ENCODE measurements around the gene MBTD1. TPM values are rescaled to one million over a fixed set of nuclear protein-coding genes. Genes with fewer than 3 reads are reported as not detected.

MBTD1 gene
- total RNA-seq (2021) (40.6 to 42.9 TPM (median 42.4 TPM) in 3 replicates), Bru-seq, nascent RNA (percentile 91 among the genes with signal in this experiment)
- long read RNA-seq, experiment 1, full-length matches to known transcripts, result 10 of 74 reads
- long read RNA-seq, experiment 1, partial matches to known transcripts, result 13 of 74 reads
- long read RNA-seq, experiment 1, other reads (novel, unspliced or antisense), result 51 of 74 reads
- long read RNA-seq, experiment 2, full-length matches to known transcripts, result 6 of 75 reads
- long read RNA-seq, experiment 2, partial matches to known transcripts, result 5 of 75 reads
- long read RNA-seq, experiment 2, other reads (novel, unspliced or antisense), result 64 of 75 reads
- long read RNA-seq, experiment 3, result 0 reads

DNA sequence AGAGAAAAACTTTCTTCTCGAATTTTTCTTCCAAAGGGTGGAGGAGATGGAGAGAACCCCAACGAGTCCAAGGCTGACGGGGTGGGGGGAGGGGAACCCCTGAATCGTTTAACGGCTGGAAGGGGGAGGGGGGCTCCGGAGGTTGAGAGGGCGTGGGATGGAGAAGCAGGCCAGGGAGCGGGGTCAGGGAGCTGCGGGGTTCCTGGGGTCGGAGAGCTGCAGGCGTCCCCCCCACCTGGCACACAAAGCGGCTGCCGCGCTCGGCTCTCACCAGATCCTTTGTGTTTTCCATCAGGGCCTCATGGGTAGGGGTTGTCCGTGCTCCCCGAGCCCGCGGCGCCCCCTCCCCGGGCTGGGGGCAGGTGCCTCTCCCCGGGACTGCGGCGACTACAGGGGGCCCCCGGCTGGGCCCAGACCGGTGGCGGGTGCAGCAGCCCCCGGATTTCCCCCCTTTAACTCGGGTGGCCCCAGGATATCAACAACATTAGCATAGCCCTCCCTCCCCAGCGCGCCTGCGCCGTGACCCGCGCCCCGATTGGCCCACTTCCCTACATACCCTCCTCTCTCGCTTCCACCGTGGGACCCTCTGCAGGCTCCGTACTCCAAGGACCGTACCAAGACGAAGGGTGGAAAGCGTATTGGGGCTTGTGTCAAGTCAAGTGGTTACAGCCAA is at the start of gene MBTD1:
Gene MBTD1 (minus strand): TSS at position 486 of the 673 bp plus-strand sequence. CDS start 34,888 bp downstream, outside the sequence.
- Mint-ChIP-seq H3K36me3 (peaks cover 43% of the 10 kb centered on the region), H3K4me3 (peak within 1 kb of the TSS; percentile 92), H3K27me3 (ENCODE audit: low read depth) (no peaks in the 10 kb centered on the region), H3K4me1 (peaks cover 43% of the 10 kb centered on the region), H3K9me3 (no peaks in the 10 kb centered on the region), H3K27ac (peak within 1 kb of the TSS; percentile 94)
- ChIA-PET CTCF (interaction anchor here (1.6 kb wide), 1 partner anchor 94 kb away, joined by 3 read pairs; the partner anchor contains the start of gene NME2), POLR2A (no interaction called here)
- DNase-seq (ENCODE audit: low spot score), result peak; percentile 94
- TF ChIP-seq ZNF416 (CRISPR knock-in tag; IDR thresholded peaks at IDR 0.05), result peak; percentile 64; the same call in 1 of the 2 replicates
- 0 out of 2 replicates have a peak, but pooled peaks have one; percentile 8 for TF ChIP-seq GABPB1 (CRISPR knock-in tag; IDR thresholded peaks at IDR 0.05)
- no peak for TF ChIP-seq TCF7 (CRISPR knock-in tag; IDR thresholded peaks at IDR 0.05; ENCODE audit: low read depth)
- TF ChIP-seq JUN (CRISPR knock-in tag; IDR thresholded peaks at IDR 0.05), result 0 out of 2 replicates have a peak, but pooled peaks have one; percentile 20
- TF ChIP-seq ZNF671 (CRISPR knock-in tag; IDR thresholded peaks at IDR 0.05), result 0 out of 2 replicates have a peak, but pooled peaks have one; percentile 31
- 0 out of 2 replicates have a peak, but pooled peaks have one; percentile 14 for TF ChIP-seq KAT7 (CRISPR knock-in tag; IDR thresholded peaks at IDR 0.05; ENCODE audit: borderline replicate concordance)
- TF ChIP-seq, protein P1, sequence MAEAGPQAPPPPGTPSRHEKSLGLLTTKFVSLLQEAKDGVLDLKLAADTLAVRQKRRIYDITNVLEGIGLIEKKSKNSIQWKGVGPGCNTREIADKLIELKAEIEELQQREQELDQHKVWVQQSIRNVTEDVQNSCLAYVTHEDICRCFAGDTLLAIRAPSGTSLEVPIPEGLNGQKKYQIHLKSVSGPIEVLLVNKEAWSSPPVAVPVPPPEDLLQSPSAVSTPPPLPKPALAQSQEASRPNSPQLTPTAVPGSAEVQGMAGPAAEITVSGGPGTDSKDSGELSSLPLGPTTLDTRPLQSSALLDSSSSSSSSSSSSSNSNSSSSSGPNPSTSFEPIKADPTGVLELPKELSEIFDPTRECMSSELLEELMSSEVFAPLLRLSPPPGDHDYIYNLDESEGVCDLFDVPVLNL (CRISPR knock-in tag; IDR thresholded peaks at IDR 0.05; ENCODE audit: borderline replicate concordance, low read depth), result peak; percentile 43; the same call in 1 of the 2 replicates
- TF ChIP-seq, protein P2, sequence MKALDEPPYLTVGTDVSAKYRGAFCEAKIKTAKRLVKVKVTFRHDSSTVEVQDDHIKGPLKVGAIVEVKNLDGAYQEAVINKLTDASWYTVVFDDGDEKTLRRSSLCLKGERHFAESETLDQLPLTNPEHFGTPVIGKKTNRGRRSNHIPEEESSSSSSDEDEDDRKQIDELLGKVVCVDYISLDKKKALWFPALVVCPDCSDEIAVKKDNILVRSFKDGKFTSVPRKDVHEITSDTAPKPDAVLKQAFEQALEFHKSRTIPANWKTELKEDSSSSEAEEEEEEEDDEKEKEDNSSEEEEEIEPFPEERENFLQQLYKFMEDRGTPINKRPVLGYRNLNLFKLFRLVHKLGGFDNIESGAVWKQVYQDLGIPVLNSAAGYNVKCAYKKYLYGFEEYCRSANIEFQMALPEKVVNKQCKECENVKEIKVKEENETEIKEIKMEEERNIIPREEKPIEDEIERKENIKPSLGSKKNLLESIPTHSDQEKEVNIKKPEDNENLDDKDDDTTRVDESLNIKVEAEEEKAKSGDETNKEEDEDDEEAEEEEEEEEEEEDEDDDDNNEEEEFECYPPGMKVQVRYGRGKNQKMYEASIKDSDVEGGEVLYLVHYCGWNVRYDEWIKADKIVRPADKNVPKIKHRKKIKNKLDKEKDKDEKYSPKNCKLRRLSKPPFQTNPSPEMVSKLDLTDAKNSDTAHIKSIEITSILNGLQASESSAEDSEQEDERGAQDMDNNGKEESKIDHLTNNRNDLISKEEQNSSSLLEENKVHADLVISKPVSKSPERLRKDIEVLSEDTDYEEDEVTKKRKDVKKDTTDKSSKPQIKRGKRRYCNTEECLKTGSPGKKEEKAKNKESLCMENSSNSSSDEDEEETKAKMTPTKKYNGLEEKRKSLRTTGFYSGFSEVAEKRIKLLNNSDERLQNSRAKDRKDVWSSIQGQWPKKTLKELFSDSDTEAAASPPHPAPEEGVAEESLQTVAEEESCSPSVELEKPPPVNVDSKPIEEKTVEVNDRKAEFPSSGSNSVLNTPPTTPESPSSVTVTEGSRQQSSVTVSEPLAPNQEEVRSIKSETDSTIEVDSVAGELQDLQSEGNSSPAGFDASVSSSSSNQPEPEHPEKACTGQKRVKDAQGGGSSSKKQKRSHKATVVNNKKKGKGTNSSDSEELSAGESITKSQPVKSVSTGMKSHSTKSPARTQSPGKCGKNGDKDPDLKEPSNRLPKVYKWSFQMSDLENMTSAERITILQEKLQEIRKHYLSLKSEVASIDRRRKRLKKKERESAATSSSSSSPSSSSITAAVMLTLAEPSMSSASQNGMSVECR (CRISPR knock-in tag; IDR thresholded peaks at IDR 0.05; ENCODE audit: borderline replicate concordance), result peak; percentile 33; the same call in 1 of the 2 replicates
- no peak for TF ChIP-seq ZNF512 (CRISPR knock-in tag; IDR thresholded peaks at IDR 0.05; ENCODE audit: borderline replicate concordance)
- peak; percentile 40; the same call in 1 of the 2 replicates for TF ChIP-seq HMGXB4 (CRISPR knock-in tag; IDR thresholded peaks at IDR 0.05)
- no peak for TF ChIP-seq NFATC4 (CRISPR knock-in tag; IDR thresholded peaks at IDR 0.05)
- TF ChIP-seq FOXK1 (CRISPR knock-in tag; IDR thresholded peaks at IDR 0.05), result peak; percentile 49
- peak; percentile 92 for ATAC-seq

- DNase-seq (ENCODE audit: low spot score) (no peak), ATAC-seq (no peak)
- H3K9me3 Mint-ChIP-seq, result peaks cover 60% of the 10 kb centered on the region
- CTCF ChIA-PET, result no interaction called here
- H3K36me3 Mint-ChIP-seq, result peaks cover 56% of the 10 kb centered on the region
- POLR2A ChIA-PET, result no interaction called here
- no peak overlapping the region for H3K27ac Mint-ChIP-seq
- no peak overlapping the region for H3K4me3 Mint-ChIP-seq
- H3K4me1 Mint-ChIP-seq, result peaks cover 22% of the 10 kb centered on the region
- H3K27me3 Mint-ChIP-seq (ENCODE audit: low read depth), result peaks cover 29% of the 10 kb centered on the region
- TF ChIP-seq ZNF317 (CRISPR knock-in tag; IDR thresholded peaks at IDR 0.05; ENCODE audit: borderline replicate concordance, low read depth), result no peak
- TF ChIP-seq ZNF138 (CRISPR knock-in tag; conservative IDR thresholded peaks at IDR 0.05), result no peak
- TF ChIP-seq KAT7 (CRISPR knock-in tag; IDR thresholded peaks at IDR 0.05; ENCODE audit: borderline replicate concordance), result no peak
- TF ChIP-seq, protein P3, sequence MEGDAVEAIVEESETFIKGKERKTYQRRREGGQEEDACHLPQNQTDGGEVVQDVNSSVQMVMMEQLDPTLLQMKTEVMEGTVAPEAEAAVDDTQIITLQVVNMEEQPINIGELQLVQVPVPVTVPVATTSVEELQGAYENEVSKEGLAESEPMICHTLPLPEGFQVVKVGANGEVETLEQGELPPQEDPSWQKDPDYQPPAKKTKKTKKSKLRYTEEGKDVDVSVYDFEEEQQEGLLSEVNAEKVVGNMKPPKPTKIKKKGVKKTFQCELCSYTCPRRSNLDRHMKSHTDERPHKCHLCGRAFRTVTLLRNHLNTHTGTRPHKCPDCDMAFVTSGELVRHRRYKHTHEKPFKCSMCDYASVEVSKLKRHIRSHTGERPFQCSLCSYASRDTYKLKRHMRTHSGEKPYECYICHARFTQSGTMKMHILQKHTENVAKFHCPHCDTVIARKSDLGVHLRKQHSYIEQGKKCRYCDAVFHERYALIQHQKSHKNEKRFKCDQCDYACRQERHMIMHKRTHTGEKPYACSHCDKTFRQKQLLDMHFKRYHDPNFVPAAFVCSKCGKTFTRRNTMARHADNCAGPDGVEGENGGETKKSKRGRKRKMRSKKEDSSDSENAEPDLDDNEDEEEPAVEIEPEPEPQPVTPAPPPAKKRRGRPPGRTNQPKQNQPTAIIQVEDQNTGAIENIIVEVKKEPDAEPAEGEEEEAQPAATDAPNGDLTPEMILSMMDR (IDR thresholded peaks at IDR 0.05), result no peak
- TF ChIP-seq, protein P4, sequence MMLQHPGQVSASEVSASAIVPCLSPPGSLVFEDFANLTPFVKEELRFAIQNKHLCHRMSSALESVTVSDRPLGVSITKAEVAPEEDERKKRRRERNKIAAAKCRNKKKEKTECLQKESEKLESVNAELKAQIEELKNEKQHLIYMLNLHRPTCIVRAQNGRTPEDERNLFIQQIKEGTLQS (CRISPR knock-in tag; conservative IDR thresholded peaks at IDR 0.05), result no peak
- TF ChIP-seq NFYB (CRISPR knock-in tag; conservative IDR thresholded peaks at IDR 0.05; ENCODE audit: low read depth), result no peak
- no peak for TF ChIP-seq E2F1 (CRISPR knock-in tag; IDR thresholded peaks at IDR 0.05)
Observed at GRCh38 chr17:51305182-51305581, 45.3 kb upstream of the MBTD1 start.

Measured in WTC11 (cell line).